ENCODE measurements around the gene BUD13.
"Not testable (repeated sequence)": the region's sequence is repeated elsewhere in the genome, so short reads cannot be mapped to it uniquely, and the experiment has no call there.

BUD13 gene

GRCh38 chr11:116762132-116762531 lies 10.7 kb downstream of the BUD13 start:
- no peak for DNase-seq (ENCODE audit: low read depth in 2 of 3, low spot score in 2 of 3)

- DNase-seq (ENCODE audit: low read depth in 2 of 3, low spot score in 2 of 3) = not testable (repeated sequence)
Measured at GRCh38 chr11:116756044-116756443, 16.7 kb downstream of the BUD13 start.

GRCh38 chr11:116750070-116750718 lies 22.6 kb downstream of the BUD13 start:
- no peak for DNase-seq (ENCODE audit: low read depth in 2 of 3, low spot score in 2 of 3)

- DNase-seq (ENCODE audit: low read depth in 2 of 3, low spot score in 2 of 3) = no peak
Measured at GRCh38 chr11:116742104-116742503, 30.7 kb downstream of the BUD13 start.

GRCh38 chr11:116740741-116741140 lies 32.0 kb downstream of the BUD13 start:
- DNase-seq (ENCODE audit: low read depth in 2 of 3, low spot score in 2 of 3) = no peak

- DNase-seq (ENCODE audit: low read depth in 2 of 3, low spot score in 2 of 3) = no peak
Measured at GRCh38 chr11:116738975-116739374, 33.8 kb downstream of the BUD13 start.

GRCh38 chr11:116736763-116737162 lies 36.0 kb downstream of the BUD13 start:
- no peak for DNase-seq (ENCODE audit: low read depth in 2 of 3, low spot score in 2 of 3)

- no peak for DNase-seq (ENCODE audit: low read depth in 2 of 3, low spot score in 2 of 3)
Measured at GRCh38 chr11:116733969-116734508, 38.7 kb downstream of the BUD13 start.

- DNase-seq (ENCODE audit: low read depth in 2 of 3, low spot score in 2 of 3) = no peak
Measured at GRCh38 chr11:116733043-116733755, 39.6 kb downstream of the BUD13 start.

- peak; percentile 18 to 44 (median 27) for DNase-seq (ENCODE audit: low read depth in 2 of 3, low spot score in 2 of 3)
Measured at GRCh38 chr11:116732271-116733042, 40.3 kb downstream of the BUD13 start.

GRCh38 chr11:116731821-116732220 lies 41.0 kb downstream of the BUD13 start:
- no peak for DNase-seq (ENCODE audit: low read depth in 2 of 3, low spot score in 2 of 3)

GRCh38 chr11:116731097-116731761 lies 41.6 kb downstream of the BUD13 start:
- DNase-seq (ENCODE audit: low read depth in 2 of 3, low spot score in 2 of 3) = no peak

GRCh38 chr11:116730601-116731000 lies 42.2 kb downstream of the BUD13 start:
- DNase-seq (ENCODE audit: low read depth in 2 of 3, low spot score in 2 of 3) = no peak

GRCh38 chr11:116730241-116730561 lies 42.6 kb downstream of the BUD13 start:
- no peak for DNase-seq (ENCODE audit: low read depth in 2 of 3, low spot score in 2 of 3)

- DNase-seq (ENCODE audit: low read depth in 2 of 3, low spot score in 2 of 3) = no peak
Measured at GRCh38 chr11:116729501-116730240, 43.1 kb downstream of the BUD13 start.

- DNase-seq (ENCODE audit: low read depth in 2 of 3, low spot score in 2 of 3) = no peak
Measured at GRCh38 chr11:116727990-116728389, 44.8 kb downstream of the BUD13 start.

GRCh38 chr11:116725434-116726221 lies 47.2 kb downstream of the BUD13 start:
- DNase-seq (ENCODE audit: low read depth in 2 of 3, low spot score in 2 of 3) = no peak

GRCh38 chr11:116724813-116725212 lies 48.0 kb downstream of the BUD13 start:
- no peak for DNase-seq (ENCODE audit: low read depth in 2 of 3, low spot score in 2 of 3)

GRCh38 chr11:116723511-116723910 lies 49.3 kb downstream of the BUD13 start:
- no peak for DNase-seq (ENCODE audit: low read depth in 2 of 3, low spot score in 2 of 3)

- no peak for DNase-seq (ENCODE audit: low read depth in 2 of 3, low spot score in 2 of 3)
Measured at GRCh38 chr11:116721988-116722387, 50.8 kb downstream of the BUD13 start.
